ENCODE data around the gene SLC30A1.

Gene SLC30A1

DNA sequence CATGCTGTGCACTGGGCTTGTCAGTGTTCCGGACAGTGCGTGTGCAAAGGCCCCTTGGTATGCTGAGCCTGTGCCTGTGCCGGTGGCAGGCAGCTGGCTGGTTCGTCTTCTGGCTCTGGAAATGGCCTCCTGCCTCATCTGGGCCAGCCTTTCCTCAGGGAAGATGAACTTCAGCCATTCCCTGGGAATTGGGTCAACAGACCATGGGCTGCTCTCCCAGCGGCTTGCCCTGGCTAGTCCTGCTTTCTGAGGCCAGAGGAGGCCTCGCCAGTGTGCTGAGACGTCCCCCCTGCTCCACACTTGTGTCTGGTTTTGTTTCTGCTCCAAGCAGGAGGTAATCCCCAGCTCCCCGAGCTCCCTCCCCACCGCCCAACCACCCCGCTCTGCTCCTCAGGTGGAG lies 54.4 kb downstream of the SLC30A1 start:
- no peak for DNase-seq (ENCODE audit: low read depth)

DNA sequence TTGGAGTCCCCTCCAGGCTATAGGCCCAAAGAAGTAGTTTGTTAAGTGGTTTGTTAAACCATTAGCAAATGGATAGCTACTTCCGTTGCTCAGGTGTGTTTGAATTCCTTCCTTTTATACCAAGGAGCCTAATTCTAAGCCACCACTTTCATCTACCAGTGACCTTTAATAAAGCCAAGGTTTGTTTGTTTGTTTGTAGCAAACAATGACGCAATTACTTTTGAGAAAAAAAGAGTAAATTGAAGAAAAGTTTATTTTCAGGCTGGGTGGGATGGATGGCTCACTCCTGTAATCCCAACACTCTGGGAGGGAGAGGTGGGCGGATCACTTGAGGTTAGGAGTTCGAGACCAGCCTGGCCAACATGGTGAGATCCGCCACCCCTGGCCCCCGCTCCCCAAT lies 56.2 kb downstream of the SLC30A1 start:
- DNase-seq (ENCODE audit: low read depth) = no peak

Data from activated gamma-delta T cell treated with anti-CD3 and anti-CD28 coated beads, Interleukin-2, amount 50 U/mL, for 16 hours (primary cell).